HG03175 (cell line): Measurements from ENCODE around the gene TCP11L2.
"Not testable (repeated sequence)": the region's sequence is repeated elsewhere in the genome, so short reads cannot be mapped to it uniquely, and the experiment has no call there.

Source experiments
- ATAC-seq: cut with Tn5 transposase; IDR thresholded peaks from one replicate; pipeline ENCODE4 v1.9.1; 2021; ENCODE audit warnings: mild to moderate bottlenecking, moderate library complexity; ENCODE audit not compliant: unreplicated experiment

Gene TCP11L2

DNA sequence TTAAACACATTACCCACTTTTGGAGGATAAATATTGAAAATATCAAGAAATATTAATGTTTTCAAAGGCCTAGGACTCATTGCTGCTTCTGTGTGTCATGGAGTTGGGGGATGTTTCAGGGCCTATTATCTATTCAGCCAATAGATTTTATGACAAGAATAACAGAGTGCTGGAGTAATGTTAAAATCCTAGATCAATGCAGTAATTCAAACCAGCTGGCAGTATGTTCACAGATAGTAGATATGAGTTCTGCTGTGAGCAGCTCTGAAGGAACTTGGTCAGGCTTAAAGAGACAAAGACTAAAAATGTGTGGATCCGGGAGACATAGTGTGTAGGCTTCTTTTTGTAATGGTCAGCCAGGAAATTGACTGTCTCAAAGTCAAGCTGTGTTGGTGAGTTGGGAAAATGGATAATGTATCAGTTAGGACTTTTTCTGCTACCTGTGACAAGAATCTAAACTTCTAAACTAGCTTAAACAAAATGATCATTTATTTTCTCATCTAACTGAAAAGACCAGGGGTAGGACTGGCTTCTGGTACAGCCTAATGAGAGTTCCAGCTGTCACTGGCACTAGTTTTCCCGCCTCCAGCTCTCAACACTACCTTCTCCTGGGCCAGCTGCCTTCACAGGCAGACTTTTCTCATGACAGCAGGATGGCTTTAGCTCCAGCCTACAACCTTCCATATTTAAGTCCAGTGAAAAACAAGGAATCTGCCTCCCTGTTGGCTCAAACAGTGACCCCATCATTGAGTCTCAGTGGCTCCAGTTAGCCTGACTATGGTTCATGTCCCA lies 38.7 kb downstream of the TCP11L2 start:
- ATAC-seq: no peak

GRCh38 chr12:106342397-106343213 lies 40.1 kb downstream of the TCP11L2 start:
- ATAC-seq: no peak

DNA sequence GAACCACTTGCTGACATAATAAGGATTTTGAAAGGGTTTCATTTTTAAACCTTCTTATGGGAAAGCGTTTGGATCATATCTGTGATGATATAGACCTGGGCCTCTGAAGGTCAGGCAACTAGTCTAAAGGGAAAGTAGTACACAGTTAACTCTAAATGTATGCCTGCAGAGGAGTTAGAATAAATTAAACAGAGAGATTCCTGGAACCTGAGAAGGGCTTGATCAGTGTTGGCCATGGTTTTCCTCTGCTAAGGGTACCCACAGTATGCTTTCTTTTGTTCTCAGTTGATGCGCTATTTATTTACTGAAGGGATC lies 40.6 kb downstream of the TCP11L2 start:
- ATAC-seq: no peak

GRCh38 chr12:106344131-106344530 lies 41.6 kb downstream of the TCP11L2 start:
- ATAC-seq: no peak

DNA sequence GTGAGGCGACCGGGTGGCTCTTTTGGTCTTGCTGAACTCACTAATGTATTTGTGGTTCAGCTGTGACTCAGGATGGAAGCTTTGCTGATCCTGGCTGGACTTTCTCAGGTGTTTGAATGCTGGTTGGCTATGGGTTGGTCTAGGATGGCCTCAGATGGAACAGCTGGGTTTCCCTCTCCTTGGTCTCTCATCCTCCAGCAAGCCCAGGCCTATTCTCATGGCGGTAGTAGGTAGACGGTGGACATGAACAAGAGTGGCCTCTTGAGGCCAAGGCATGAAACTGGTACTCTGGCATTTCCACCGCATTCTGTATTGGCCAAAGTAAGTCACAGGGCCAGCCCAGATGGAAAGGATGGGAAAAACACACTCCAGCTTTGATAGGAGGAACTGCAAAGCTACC lies 43.2 kb downstream of the TCP11L2 start:
- no peak for ATAC-seq

- ATAC-seq: no peak
Observed at GRCh38 chr12:106348411-106348810, 45.9 kb downstream of the TCP11L2 start.

DNA sequence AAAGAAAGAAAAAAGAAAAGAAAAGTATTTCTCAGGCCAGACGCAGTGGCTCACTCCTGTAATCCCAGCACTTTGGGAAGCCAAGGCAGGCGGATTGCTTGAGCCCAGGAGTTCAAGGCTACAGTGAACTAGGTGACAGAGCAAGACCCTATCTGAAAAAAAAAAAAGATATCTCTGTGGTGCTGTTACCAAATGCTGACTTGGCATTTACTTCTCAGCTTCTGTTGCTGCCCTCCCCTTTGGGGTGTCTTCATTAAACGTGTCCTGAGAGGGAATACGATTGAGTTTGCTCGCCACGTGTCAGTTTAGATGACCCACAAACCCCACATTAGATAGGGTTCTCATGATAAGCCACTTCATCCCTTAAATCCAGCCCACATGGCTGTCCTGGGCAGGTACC lies 50.6 kb downstream of the TCP11L2 start:
- no peak for ATAC-seq

DNA sequence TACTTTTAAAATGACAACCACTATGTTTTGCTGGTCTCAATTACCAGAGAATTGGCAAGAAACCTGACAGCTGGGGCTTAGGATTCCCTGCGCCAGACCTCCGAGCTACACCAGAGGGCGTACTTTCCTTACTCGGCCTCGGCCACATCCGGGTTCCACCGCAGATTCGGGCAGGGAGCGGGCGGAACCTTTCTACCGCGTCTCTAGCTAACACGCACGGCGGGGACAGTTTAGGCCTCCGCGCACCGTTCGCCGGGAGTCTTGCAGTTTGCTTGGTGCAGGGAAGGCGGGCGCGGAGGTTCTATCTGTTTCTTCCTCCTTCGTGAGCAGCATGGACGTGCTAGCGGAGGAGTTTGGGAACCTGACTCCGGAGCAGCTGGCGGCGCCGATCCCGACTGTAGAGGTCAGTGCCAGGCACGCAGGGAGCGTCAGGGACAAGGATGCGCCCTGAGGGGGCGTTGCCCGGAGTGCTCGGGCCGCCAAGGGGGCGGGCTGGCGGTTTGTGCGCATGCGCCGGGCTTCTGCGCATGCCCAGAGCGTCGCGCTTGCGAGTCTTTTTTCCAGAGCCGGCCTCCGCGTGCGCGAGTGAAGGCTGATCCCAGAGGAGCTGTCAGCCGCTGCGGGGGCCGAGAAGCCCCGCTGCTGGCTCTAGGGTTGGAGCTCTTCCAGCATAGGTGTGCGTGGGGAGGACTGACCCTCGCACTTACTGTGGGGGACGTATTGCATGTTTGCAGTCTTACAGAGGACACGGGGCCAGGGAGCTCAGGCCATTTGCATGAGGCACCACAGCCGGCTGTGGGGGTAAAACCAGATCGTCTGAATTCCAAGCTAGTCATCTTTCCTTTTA lies 55.2 kb downstream of the TCP11L2 start, which contains the start of gene POLR3B:
TSS of gene POLR3B (plus strand) at position 200 of the 847 bp plus-strand sequence. CDS start at position 332, 132 bp downstream.
- peak; percentile 94 for ATAC-seq

DNA sequence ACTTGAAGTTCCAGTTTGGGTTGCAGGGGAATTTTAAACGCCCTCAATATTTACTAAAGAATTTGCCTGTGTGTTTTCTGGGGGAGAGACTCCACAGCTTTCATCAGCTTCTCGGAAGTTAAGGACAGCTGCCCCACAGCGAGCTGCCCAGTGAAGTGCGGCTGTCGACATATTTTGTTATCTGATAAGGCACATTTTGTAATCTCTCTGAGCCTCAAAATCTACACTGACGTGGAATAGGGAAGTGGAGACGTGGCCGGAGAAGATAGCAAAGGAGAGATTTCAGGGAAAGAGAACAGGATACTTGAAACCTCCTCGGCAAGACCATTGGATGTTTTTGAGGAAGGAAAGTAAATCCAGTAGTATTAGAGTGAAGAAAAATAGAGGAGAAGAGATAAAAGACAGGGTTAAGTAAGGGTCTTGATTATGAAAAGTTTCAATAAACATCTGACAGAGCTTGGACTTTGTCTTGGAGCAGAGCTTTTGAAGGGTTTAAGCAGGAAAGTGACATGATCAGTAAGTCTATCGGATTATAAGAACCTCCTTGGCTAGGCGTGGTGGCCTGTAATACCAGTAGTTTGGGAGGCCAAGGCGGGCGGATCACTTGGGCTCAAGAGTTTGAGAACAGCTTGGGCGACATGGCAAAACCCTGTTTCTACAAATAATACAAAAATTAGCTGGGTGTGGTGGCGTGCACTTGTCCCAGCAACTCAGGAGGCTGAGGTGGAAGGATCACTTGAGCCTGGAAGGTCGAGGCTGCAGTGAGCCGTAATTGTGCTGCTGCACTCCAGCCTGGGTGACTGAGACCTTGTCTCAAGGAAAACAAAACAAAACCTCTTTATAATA lies 56.1 kb downstream of the TCP11L2 start:
- ATAC-seq: peak; percentile 9

DNA sequence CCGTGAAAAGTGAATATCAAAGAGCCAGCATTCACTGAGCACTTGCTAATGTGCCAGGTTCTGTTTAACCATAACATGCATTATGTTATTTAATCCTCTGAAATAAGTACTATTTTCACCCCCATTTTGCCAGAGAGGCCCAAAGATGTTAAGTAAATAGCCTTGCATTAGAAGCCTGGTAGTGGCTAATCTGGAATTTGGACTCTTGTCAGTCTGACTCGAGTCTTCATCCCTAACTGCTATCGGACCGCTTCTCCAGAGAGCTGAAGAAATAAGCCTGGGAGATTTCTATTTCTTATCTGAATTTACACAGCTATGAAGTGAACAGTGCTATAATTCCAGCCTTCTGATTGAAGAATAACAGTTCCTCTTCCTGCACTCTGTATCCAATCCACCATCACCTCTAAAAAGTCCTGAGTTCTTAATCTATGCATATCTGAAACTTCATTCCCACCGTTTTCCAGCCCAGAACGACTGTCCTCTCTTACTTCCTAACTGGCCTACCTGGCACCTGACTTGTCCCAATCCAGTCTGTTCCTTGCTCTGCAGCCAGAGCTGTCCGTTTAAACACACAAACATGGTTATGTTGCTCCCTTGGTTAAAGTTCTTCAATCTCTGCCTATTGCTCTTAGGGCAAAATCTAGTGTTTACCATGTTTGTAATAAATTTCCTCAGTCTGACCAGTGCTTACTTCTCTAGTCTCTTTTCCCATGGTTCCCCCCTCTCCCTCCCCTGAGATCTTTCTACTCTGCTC lies 57.3 kb downstream of the TCP11L2 start:
- no peak for ATAC-seq

DNA sequence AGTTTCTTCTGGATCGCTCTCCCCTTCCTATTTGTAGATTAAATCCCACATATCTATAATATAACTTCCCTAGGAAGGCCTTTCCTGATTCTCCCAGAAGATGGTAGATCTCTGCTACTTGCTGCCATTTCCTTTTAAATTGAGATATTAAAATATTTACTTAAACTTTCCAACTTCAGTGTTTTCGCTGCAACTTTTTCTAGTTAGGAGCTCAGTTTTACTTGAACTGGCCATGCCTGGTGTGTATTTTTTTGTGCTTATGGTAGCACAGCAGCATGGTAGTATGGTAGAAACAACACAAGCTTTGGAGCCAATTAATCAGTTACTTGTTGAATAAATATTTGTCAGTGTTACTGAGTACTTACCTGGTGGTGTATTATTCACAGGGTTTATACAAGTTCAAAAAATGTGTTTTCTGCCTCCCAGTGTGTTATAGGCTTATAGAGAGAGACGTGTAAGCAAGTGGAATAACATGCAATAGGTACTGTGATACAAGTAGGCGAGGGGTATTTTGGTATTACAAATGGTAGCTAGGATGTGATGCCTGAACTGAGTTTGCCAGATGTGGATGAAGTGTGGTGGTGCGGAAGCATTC lies 58.0 kb downstream of the TCP11L2 start:
- no peak for ATAC-seq

- no peak for ATAC-seq
Observed at GRCh38 chr12:106362971-106363370, 60.4 kb downstream of the TCP11L2 start.

DNA sequence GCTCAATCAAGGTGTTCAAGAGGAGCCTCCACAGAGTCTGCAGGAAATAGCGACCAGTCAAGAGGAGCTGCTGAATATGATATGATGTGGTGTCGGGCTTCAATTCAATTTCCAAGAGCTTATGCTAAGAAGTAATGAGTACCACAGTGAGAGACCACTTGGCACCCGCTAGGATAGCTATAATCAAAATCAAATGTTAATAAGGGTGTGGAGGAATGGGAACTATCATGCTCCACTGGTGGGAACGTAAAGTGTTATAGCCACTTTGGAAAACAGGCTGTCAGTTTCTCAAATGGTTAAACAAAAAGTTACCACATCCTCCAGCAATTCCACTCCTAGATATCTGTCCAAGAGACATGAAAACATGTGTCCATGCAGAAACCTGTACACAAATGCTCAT lies 61.7 kb downstream of the TCP11L2 start:
- no peak for ATAC-seq

GRCh38 chr12:106369624-106370346 lies 67.3 kb downstream of the TCP11L2 start:
- ATAC-seq: no peak

DNA sequence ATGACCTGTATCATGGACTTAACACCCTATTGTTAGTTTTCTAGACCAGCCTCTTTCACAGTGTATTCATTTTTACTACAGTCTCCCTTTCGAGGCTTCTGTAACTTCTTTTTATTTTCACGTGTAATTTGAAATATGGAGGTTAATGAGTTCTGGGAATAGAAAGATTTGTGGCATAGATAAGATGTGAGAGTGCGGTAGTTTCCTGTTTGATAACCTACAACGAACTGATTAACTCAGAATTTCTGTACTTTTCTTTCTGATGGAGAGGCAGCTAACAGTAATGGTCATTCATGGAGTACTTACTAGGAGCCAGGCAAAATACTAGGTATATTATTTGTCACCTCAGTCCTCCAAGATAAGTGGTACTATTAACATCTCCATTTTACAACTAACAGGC lies 76.3 kb downstream of the TCP11L2 start:
- no peak for ATAC-seq

GRCh38 chr12:106380954-106381353 lies 78.4 kb downstream of the TCP11L2 start:
- no peak for ATAC-seq

DNA sequence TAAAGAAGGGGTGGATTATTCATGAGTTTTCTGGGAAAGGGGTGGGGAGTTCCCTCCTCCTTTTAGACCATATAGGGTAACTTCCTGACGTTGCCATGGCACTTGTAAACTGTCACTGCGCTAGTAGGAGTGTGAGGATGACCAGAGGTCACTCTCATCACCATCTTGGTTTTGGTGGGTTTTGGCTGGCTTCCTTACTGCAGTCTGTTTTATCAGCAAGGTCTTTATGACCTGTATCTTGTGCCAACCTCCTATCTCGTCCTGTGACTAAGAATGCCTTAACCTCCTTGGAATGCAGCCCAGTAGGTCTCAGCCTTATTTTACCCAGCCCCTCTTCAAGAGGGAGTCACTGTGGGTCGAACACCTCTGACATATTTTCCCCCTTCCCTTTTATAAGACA lies 79.3 kb downstream of the TCP11L2 start:
- ATAC-seq: not testable (repeated sequence)

GRCh38 chr12:106386813-106387535 lies 84.4 kb downstream of the TCP11L2 start:
- ATAC-seq: no peak
